ENCODE data around the gene ITPRID1. TPM values are rescaled to one million over a fixed set of nuclear protein-coding genes. Genes with fewer than 3 reads are reported as not detected.
"Not testable (repeated sequence)": the region's sequence is repeated elsewhere in the genome, so short reads cannot be mapped to it uniquely, and the experiment has no call there.

Gene ITPRID1
- total RNA-seq (not detected), polyA plus RNA-seq (not detected)

GRCh38 chr7:31513790-31514189, at the start of gene ITPRID1:
Gene ITPRID1, plus strand, starts transcription at chr7:31514090. Its CDS starts 38,935 bp downstream, at chr7:31553025.
- Histone ChIP-seq H3K4me1 (ENCODE audit: insufficient read depth, low read length) (no peaks in the 10 kb centered on the region), H3K27me3 (ENCODE audit: insufficient read depth, low read length, poor library complexity, severe bottlenecking) (no peaks in the 10 kb centered on the region), H3K4me3 (ENCODE audit: low read length) (no peak within 1 kb of the TSS), H3K27ac (ENCODE audit: low read depth, low read length) (no peak within 1 kb of the TSS), H3K36me3 (ENCODE audit: insufficient read depth, low read length) (no peaks in the 10 kb centered on the region), H3K9me3 (ENCODE audit: low read length) (no peaks in the 10 kb centered on the region)
- Mint-ChIP-seq H3K4me1 (no peaks in the 10 kb centered on the region), H3K9me3 (peaks cover 7 to 16% (median 14%) of the 10 kb centered on the region in 5 donors), H3K36me3 (no peaks in the 10 kb centered on the region), H3K27ac (no peak within 1 kb of the TSS), H3K27me3 (peaks cover 0 to 1% of the 10 kb centered on the region in 2 donors), H3K4me3 (no peak within 1 kb of the TSS)
- CTCF ChIA-PET = no interaction called here
- POLR2A ChIA-PET = no interaction called here
- no peak for DNase-seq

DNA sequence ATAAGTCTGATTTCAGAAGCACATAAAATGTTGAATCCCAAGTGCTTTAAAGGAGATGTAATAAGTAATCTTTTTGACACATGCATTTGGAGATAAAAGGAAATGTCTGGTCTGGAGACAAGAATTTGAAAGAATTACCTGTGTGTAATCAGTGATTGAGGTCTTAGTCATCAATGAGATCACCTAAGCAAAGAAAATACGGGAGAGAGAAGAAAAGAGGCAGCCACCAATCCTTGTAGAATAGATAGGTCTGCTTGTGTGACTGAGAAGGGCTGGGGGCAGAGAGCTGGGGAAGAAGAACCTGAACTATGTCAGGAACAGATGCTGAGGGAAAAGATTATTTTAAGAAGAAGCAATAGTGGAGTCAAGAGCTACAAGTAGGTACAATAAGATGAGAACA, 49.3 kb upstream of the ITPRID1 start:
- CTCF ChIA-PET = no interaction called here
- no peak overlapping the region for H3K27ac ChIP-seq (ENCODE audit: low read depth, low read length)
- H3K27ac Mint-ChIP-seq = no peak overlapping the region
- no peaks in the 10 kb centered on the region for H3K36me3 Mint-ChIP-seq
- peaks cover 0 to 2% of the 10 kb centered on the region in 2 donors for H3K27me3 Mint-ChIP-seq
- H3K9me3 ChIP-seq (ENCODE audit: low read length) = no peaks in the 10 kb centered on the region
- no peaks in the 10 kb centered on the region for H3K36me3 ChIP-seq (ENCODE audit: insufficient read depth, low read length)
- no peaks in the 10 kb centered on the region for H3K4me1 ChIP-seq (ENCODE audit: insufficient read depth, low read length)
- H3K4me1 Mint-ChIP-seq = no peaks in the 10 kb centered on the region
- DNase-seq = no peak
- no peak overlapping the region for H3K4me3 ChIP-seq (ENCODE audit: low read length)
- POLR2A ChIA-PET = no interaction called here
- H3K9me3 Mint-ChIP-seq = peaks cover 0 to 17% (median 3%) of the 10 kb centered on the region in 5 donors
- no peak overlapping the region for H3K4me3 Mint-ChIP-seq
- no peaks in the 10 kb centered on the region for H3K27me3 ChIP-seq (ENCODE audit: insufficient read depth, low read length, poor library complexity, severe bottlenecking)

GRCh38 chr7:31465285-31465684, 48.6 kb upstream of the ITPRID1 start:
- Histone ChIP-seq H3K4me1 (ENCODE audit: insufficient read depth, low read length) (no peaks in the 10 kb centered on the region), H3K4me3 (ENCODE audit: low read length) (no peak overlapping the region), H3K36me3 (ENCODE audit: insufficient read depth, low read length) (no peaks in the 10 kb centered on the region), H3K27me3 (ENCODE audit: insufficient read depth, low read length, poor library complexity, severe bottlenecking) (no peaks in the 10 kb centered on the region), H3K9me3 (ENCODE audit: low read length) (no peaks in the 10 kb centered on the region), H3K27ac (ENCODE audit: low read depth, low read length) (no peak overlapping the region)
- DNase-seq = no peak
- H3K27me3 Mint-ChIP-seq = peaks cover 0 to 2% of the 10 kb centered on the region in 2 donors
- ChIA-PET CTCF (no interaction called here), POLR2A (no interaction called here)
- H3K9me3 Mint-ChIP-seq = peaks cover 0 to 17% (median 3%) of the 10 kb centered on the region in 5 donors
- H3K27ac Mint-ChIP-seq = no peak overlapping the region
- H3K4me1 Mint-ChIP-seq = no peaks in the 10 kb centered on the region
- no peak overlapping the region for H3K4me3 Mint-ChIP-seq
- no peaks in the 10 kb centered on the region for H3K36me3 Mint-ChIP-seq

- H3K4me3 ChIP-seq (ENCODE audit: low read length) = no peak overlapping the region
- no peaks in the 10 kb centered on the region for H3K36me3 Mint-ChIP-seq
- CTCF ChIA-PET = no interaction called here
- H3K9me3 Mint-ChIP-seq = peaks cover 0 to 15% (median 3%) of the 10 kb centered on the region in 5 donors
- DNase-seq = no peak
- H3K27ac Mint-ChIP-seq = no peak overlapping the region
- no peaks in the 10 kb centered on the region for H3K9me3 ChIP-seq (ENCODE audit: low read length)
- H3K27me3 Mint-ChIP-seq = peaks cover 0 to 2% of the 10 kb centered on the region in 2 donors
- H3K27me3 ChIP-seq (ENCODE audit: insufficient read depth, low read length, poor library complexity, severe bottlenecking) = no peaks in the 10 kb centered on the region
- H3K4me1 Mint-ChIP-seq = no peaks in the 10 kb centered on the region
- H3K4me1 ChIP-seq (ENCODE audit: insufficient read depth, low read length) = no peaks in the 10 kb centered on the region
- no peak overlapping the region for H3K4me3 Mint-ChIP-seq
- no peak overlapping the region for H3K27ac ChIP-seq (ENCODE audit: low read depth, low read length)
- no peaks in the 10 kb centered on the region for H3K36me3 ChIP-seq (ENCODE audit: insufficient read depth, low read length)
- POLR2A ChIA-PET = no interaction called here
These were observed 47.9 kb upstream of the ITPRID1 start for GRCh38 chr7:31466036-31466435.

DNA sequence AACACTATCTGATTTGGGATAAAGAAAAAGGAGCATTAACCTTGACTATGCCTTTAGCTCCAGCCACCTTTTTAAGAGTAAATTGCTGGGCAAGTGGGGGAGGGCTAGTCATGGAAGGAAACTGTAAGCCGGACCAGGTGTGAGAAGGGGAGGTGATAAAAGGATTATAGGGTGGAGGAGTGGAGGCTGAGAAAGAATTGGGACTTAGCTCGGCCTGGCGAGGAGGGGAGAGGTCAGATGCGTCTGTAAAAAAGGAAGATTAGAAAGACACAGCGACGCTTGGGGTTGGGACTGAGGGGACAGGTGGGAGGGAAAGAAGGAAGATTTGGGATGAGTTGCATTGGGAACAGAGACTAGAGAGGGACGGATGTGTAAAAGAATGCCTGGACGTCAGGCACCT, 43.0 kb upstream of the ITPRID1 start:
- H3K27me3 Mint-ChIP-seq; H3K4me3 ChIP-seq (ENCODE audit: low read length); POLR2A ChIA-PET; DNase-seq; H3K9me3 ChIP-seq (ENCODE audit: low read length); H3K27me3 ChIP-seq (ENCODE audit: insufficient read depth, low read length, poor library complexity, severe bottlenecking); H3K36me3 ChIP-seq (ENCODE audit: insufficient read depth, low read length); H3K27ac Mint-ChIP-seq; H3K36me3 Mint-ChIP-seq; H3K4me3 Mint-ChIP-seq; H3K9me3 Mint-ChIP-seq; CTCF ChIA-PET; H3K4me1 ChIP-seq (ENCODE audit: insufficient read depth, low read length); H3K27ac ChIP-seq (ENCODE audit: low read depth, low read length); H3K4me1 Mint-ChIP-seq: not testable (repeated sequence)

GRCh38 chr7:31475368-31475767, 38.5 kb upstream of the ITPRID1 start:
- Mint-ChIP-seq H3K36me3 (no peaks in the 10 kb centered on the region), H3K4me1 (no peaks in the 10 kb centered on the region), H3K4me3 (no peak overlapping the region), H3K27ac (no peak overlapping the region), H3K9me3 (peaks cover 0 to 4% (median 0%) of the 10 kb centered on the region in 5 donors), H3K27me3 (no peaks in the 10 kb centered on the region)
- DNase-seq = no peak
- Histone ChIP-seq H3K27me3 (ENCODE audit: insufficient read depth, low read length, poor library complexity, severe bottlenecking) (no peaks in the 10 kb centered on the region), H3K9me3 (ENCODE audit: low read length) (no peaks in the 10 kb centered on the region), H3K4me3 (ENCODE audit: low read length) (no peak overlapping the region), H3K36me3 (ENCODE audit: insufficient read depth, low read length) (no peaks in the 10 kb centered on the region), H3K27ac (ENCODE audit: low read depth, low read length) (no peak overlapping the region), H3K4me1 (ENCODE audit: insufficient read depth, low read length) (no peaks in the 10 kb centered on the region)
- CTCF ChIA-PET = no interaction called here
- POLR2A ChIA-PET = no interaction called here

GRCh38 chr7:31476073-31476745, 37.7 kb upstream of the ITPRID1 start:
- Histone ChIP-seq H3K9me3 (ENCODE audit: low read length) (no peaks in the 10 kb centered on the region), H3K27me3 (ENCODE audit: insufficient read depth, low read length, poor library complexity, severe bottlenecking) (no peaks in the 10 kb centered on the region), H3K4me1 (ENCODE audit: insufficient read depth, low read length) (no peaks in the 10 kb centered on the region), H3K36me3 (ENCODE audit: insufficient read depth, low read length) (no peaks in the 10 kb centered on the region), H3K4me3 (ENCODE audit: low read length) (no peak overlapping the region), H3K27ac (ENCODE audit: low read depth, low read length) (no peak overlapping the region)
- DNase-seq = no peak
- Mint-ChIP-seq H3K4me1 (no peaks in the 10 kb centered on the region), H3K27me3 (no peaks in the 10 kb centered on the region), H3K27ac (no peak overlapping the region), H3K4me3 (no peak overlapping the region), H3K9me3 (peaks cover 0 to 4% (median 0%) of the 10 kb centered on the region in 5 donors), H3K36me3 (no peaks in the 10 kb centered on the region)
- CTCF ChIA-PET = no interaction called here
- POLR2A ChIA-PET = no interaction called here

DNA sequence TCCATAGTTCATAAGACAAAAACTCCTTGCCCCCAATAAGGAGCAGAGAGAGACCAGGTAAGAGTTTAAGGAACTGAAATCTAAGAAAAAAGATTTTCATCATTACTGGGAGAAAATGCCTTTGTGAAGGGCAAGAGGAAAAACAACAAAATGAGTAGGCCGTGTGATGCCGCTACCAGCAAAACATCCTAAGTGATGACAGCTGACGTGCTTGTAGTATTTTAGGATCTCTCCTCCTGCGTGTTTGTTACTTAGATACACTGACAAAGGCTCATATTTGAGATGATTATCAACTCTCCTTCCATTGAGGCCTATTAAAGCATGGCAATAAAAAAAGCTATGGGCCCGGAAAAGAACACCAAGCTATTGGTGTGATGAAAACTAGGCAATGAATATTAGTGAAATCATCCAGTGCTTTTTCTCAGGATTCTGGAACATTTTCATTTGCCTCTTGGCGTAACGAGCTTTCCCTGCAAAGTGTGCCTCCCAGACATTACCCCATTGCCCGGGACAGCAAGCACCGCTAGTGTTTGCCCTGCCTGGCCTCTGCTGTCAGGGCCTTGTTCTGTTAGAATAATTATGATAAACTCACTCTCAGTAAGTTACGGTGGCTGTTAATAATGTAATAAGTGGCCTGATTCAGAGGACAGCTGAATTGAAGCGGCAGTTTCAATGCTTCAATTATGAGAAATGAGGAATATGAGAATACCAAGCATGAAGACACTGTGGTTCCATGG, 36.8 kb upstream of the ITPRID1 start:
- Histone ChIP-seq H3K27ac (ENCODE audit: low read depth, low read length) (no peak overlapping the region), H3K9me3 (ENCODE audit: low read length) (no peaks in the 10 kb centered on the region), H3K4me3 (ENCODE audit: low read length) (no peak overlapping the region), H3K27me3 (ENCODE audit: insufficient read depth, low read length, poor library complexity, severe bottlenecking) (no peaks in the 10 kb centered on the region), H3K36me3 (ENCODE audit: insufficient read depth, low read length) (no peaks in the 10 kb centered on the region), H3K4me1 (ENCODE audit: insufficient read depth, low read length) (no peaks in the 10 kb centered on the region)
- CTCF ChIA-PET = no interaction called here
- no peak for DNase-seq
- POLR2A ChIA-PET = no interaction called here
- Mint-ChIP-seq H3K27ac (no peak overlapping the region), H3K9me3 (peaks cover 0 to 7% (median 5%) of the 10 kb centered on the region in 5 donors), H3K36me3 (no peaks in the 10 kb centered on the region), H3K4me1 (no peaks in the 10 kb centered on the region), H3K4me3 (no peak overlapping the region), H3K27me3 (no peaks in the 10 kb centered on the region)

Measured in CD8-positive, alpha-beta memory T cell (primary cell).